UCSD-AML1 (cell line): ENCODE measurements around the gene CCNT1.
"Not testable (repeated sequence)": the region's sequence is repeated elsewhere in the genome, so short reads cannot be mapped to it uniquely, and the experiment has no call there.

ENCODE experiments used
- DNase-seq: peaks from one replicate; lab custom pipeline; 2025; ENCODE audit not compliant: unreplicated experiment; lab: John Stamatoyannopoulos, UW

The CCNT1 gene

GRCh38 chr12:48641752-48642555 lies 74.6 kb downstream of the CCNT1 start:
- DNase-seq: not testable (repeated sequence)

GRCh38 chr12:48640854-48641253 lies 75.7 kb downstream of the CCNT1 start:
- no peak for DNase-seq

GRCh38 chr12:48640428-48640827 lies 76.1 kb downstream of the CCNT1 start:
- DNase-seq: no peak
